ENCODE data around the gene NEU3. TPM values are rescaled to one million over a fixed set of nuclear protein-coding genes. Genes with fewer than 3 reads are reported as not detected.
"Not testable (repeated sequence)": the region's sequence is repeated elsewhere in the genome, so short reads cannot be mapped to it uniquely, and the experiment has no call there.

The NEU3 gene
- total RNA-seq, 2 experiments from 2014 or later = 44.8 to 56.3 TPM

GRCh38 chr11:74956397-74957015 is 32.2 kb upstream of the NEU3 start:
- CTCF ChIA-PET (ENCODE audit: unreplicated experiment) = no interaction called here
- no peak overlapping the region for H3K27ac ChIP-seq (ENCODE audit: low read depth, low read length, poor library complexity, severe bottlenecking)
- BruUV-seq (replicated peaks) = no TSS peak
- peaks cover 28% of the 10 kb centered on the region for H3K4me1 ChIP-seq (ENCODE audit: insufficient read depth, low read length, poor library complexity, severe bottlenecking)
- POLR2A ChIA-PET = no interaction called here
- H3K36me3 ChIP-seq (ENCODE audit: insufficient read depth, low read length) = peaks cover 95% of the 10 kb centered on the region
- TF ChIP-seq CTCF (conservative IDR thresholded peaks at IDR 0.05; ENCODE audit: low read length) (no peak), EZH2phosphoT487 (IDR thresholded peaks at IDR 0.05; ENCODE audit: borderline replicate concordance, low read depth, low read length) (no peak)
- no peaks in the 10 kb centered on the region; the same call in 1 of the 2 replicates for H3K9me3 ChIP-seq (ENCODE audit: low read length)
- H2AFZ ChIP-seq (ENCODE audit: low read length) = no peak overlapping the region
- H3K4me2 ChIP-seq (ENCODE audit: low read length) = no peak overlapping the region
- peaks cover 34% of the 10 kb centered on the region for H4K20me1 ChIP-seq (ENCODE audit: insufficient read depth, low read length)
- no peak overlapping the region for H3K4me3 ChIP-seq (ENCODE audit: low read depth, low read length, poor library complexity, severe bottlenecking)
- no peaks in the 10 kb centered on the region for H3K9me2 ChIP-seq (ENCODE audit: insufficient read depth, low read length)
- DNase-seq (ENCODE audit: low spot score) = no peak
- intact Hi-C loops (cut with micrococcal nuclease; ENCODE audit: unreplicated experiment) = no loop called here
- peaks cover 100% of the 10 kb centered on the region for H3K79me2 ChIP-seq (ENCODE audit: insufficient read depth, low read depth, low read length)

GRCh38 chr11:74957937-74958629 is 30.6 kb upstream of the NEU3 start:
- DNase-seq (ENCODE audit: low spot score) = no peak
- TF ChIP-seq CTCF (conservative IDR thresholded peaks at IDR 0.05; ENCODE audit: low read length) (no peak), EZH2phosphoT487 (IDR thresholded peaks at IDR 0.05; ENCODE audit: borderline replicate concordance, low read depth, low read length) (no peak)
- H3K27ac ChIP-seq (ENCODE audit: low read depth, low read length, poor library complexity, severe bottlenecking) = no peak overlapping the region
- H3K9me2 ChIP-seq (ENCODE audit: insufficient read depth, low read length) = no peaks in the 10 kb centered on the region
- H3K4me1 ChIP-seq (ENCODE audit: insufficient read depth, low read length, poor library complexity, severe bottlenecking) = peaks cover 18% of the 10 kb centered on the region
- H3K79me2 ChIP-seq (ENCODE audit: insufficient read depth, low read depth, low read length) = peaks cover 100% of the 10 kb centered on the region
- no peak overlapping the region for H3K4me3 ChIP-seq (ENCODE audit: low read depth, low read length, poor library complexity, severe bottlenecking)
- peaks cover 96% of the 10 kb centered on the region for H3K36me3 ChIP-seq (ENCODE audit: insufficient read depth, low read length)
- POLR2A ChIA-PET = no interaction called here
- no peaks in the 10 kb centered on the region; the same call in 1 of the 2 replicates for H3K9me3 ChIP-seq (ENCODE audit: low read length)
- BruUV-seq (replicated peaks) = no TSS peak
- peaks cover 38% of the 10 kb centered on the region for H4K20me1 ChIP-seq (ENCODE audit: insufficient read depth, low read length)
- intact Hi-C loops (cut with micrococcal nuclease; ENCODE audit: unreplicated experiment) = no loop called here
- H3K4me2 ChIP-seq (ENCODE audit: low read length) = no peak overlapping the region
- CTCF ChIA-PET (ENCODE audit: unreplicated experiment) = no interaction called here
- no peak overlapping the region for H2AFZ ChIP-seq (ENCODE audit: low read length)

- POLR2A ChIA-PET = interaction anchor here (0.6 to 1.4 kb wide), 5 partner anchors 10 to 999 kb away, joined by 3 to 5 read pairs (median 4); no protein-coding TSS in a partner anchor
- intact Hi-C loops (cut with micrococcal nuclease; ENCODE audit: unreplicated experiment); H3K9me2 ChIP-seq (ENCODE audit: insufficient read depth, low read length); H3K4me2 ChIP-seq (ENCODE audit: low read length); CTCF ChIA-PET (ENCODE audit: unreplicated experiment); H2AFZ ChIP-seq (ENCODE audit: low read length); H3K4me1 ChIP-seq (ENCODE audit: insufficient read depth, low read length, poor library complexity, severe bottlenecking); BruUV-seq (replicated peaks); H3K27ac ChIP-seq (ENCODE audit: low read depth, low read length, poor library complexity, severe bottlenecking); DNase-seq (ENCODE audit: low spot score); H3K9me3 ChIP-seq (ENCODE audit: low read length); H3K4me3 ChIP-seq (ENCODE audit: low read depth, low read length, poor library complexity, severe bottlenecking): not testable (repeated sequence)
- H3K36me3 ChIP-seq (ENCODE audit: insufficient read depth, low read length) = peaks cover 95% of the 10 kb centered on the region
- peaks cover 30% of the 10 kb centered on the region for H4K20me1 ChIP-seq (ENCODE audit: insufficient read depth, low read length)
- peaks cover 100% of the 10 kb centered on the region for H3K79me2 ChIP-seq (ENCODE audit: insufficient read depth, low read depth, low read length)
Measured at GRCh38 chr11:74960128-74960527, 28.6 kb upstream of the NEU3 start.

Measured in OCI-LY7 (cell line).